Fibroblast of lung (primary cell): ENCODE measurements around the gene FUNDC2.

Experiments used
- EZH2 ChIP-seq: IDR thresholded peaks from 2 replicates; pipeline ENCODE4 v1.5.1; 2012; ENCODE audit warnings: low read length, control low read depth, mild to moderate bottlenecking; ENCODE audit errors: missing control alignments
- TF ChIP-seq, protein P1 (sequence below), 2 donors: IDR thresholded peaks in 1 of 2; conservative IDR thresholded peaks in 1 of 2; 1 replicate in 1 of 2; 2 replicates in 1 of 2; pipeline ENCODE4 v1.5.1; 2011 to 2012; ENCODE audit warnings: low read length in 2 of 2, control low read depth in 1 of 2, inconsistent platforms in 1 of 2, low read depth in 1 of 2, mild to moderate bottlenecking in 1 of 2

DNA sequence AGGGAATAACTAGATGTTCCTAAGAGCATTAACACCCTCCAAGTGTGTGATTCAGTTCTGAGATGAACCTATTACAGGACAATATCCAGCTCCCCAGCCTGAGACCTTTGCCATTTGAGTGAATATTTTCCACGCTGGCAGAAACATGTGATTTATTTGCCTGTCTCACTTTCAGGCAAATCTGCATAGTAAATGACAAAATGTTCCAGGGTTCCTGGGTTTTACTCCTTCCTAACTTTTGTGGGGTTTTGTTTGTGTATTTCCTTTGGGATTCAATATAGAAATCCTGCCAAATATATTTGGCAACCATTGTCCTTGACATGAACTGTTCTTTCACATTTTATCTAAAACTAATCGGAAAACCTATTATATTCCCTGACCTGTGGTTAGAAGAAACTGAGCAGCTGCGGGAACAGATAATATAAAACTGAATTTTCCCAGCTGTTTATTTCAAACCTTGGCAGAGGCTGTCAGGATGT, 16.6 kb upstream of the FUNDC2 start:
- TF ChIP-seq, protein P1, sequence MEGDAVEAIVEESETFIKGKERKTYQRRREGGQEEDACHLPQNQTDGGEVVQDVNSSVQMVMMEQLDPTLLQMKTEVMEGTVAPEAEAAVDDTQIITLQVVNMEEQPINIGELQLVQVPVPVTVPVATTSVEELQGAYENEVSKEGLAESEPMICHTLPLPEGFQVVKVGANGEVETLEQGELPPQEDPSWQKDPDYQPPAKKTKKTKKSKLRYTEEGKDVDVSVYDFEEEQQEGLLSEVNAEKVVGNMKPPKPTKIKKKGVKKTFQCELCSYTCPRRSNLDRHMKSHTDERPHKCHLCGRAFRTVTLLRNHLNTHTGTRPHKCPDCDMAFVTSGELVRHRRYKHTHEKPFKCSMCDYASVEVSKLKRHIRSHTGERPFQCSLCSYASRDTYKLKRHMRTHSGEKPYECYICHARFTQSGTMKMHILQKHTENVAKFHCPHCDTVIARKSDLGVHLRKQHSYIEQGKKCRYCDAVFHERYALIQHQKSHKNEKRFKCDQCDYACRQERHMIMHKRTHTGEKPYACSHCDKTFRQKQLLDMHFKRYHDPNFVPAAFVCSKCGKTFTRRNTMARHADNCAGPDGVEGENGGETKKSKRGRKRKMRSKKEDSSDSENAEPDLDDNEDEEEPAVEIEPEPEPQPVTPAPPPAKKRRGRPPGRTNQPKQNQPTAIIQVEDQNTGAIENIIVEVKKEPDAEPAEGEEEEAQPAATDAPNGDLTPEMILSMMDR (conservative IDR thresholded peaks at IDR 0.05 in 1 of 2, IDR thresholded peaks at IDR 0.05 in 1 of 2; ENCODE audit: low read depth in 1 of 2, low read length in 2 of 2): no peak
- TF ChIP-seq EZH2: no peak
